Measurements from ENCODE around the gene SLC25A15.

- TF ChIP-seq CTCF (conservative IDR thresholded peaks at IDR 0.05 in 1 of 2, IDR thresholded peaks at IDR 0.05 in 1 of 2; ENCODE audit: extremely low read depth in 1 of 2, insufficient read depth in 1 of 2, low read depth in 1 of 2, low read length in 2 of 2) (no peak), EZH2 (IDR thresholded peaks at IDR 0.05; ENCODE audit: borderline replicate concordance, low read length) (no peak)
Observed at GRCh38 chr13:40787062-40787461, 2.3 kb upstream of the SLC25A15 start.
